ENCODE measurements around the gene ERBB4.

The ERBB4 gene

GRCh38 chr2:211948932-211949331, 589.7 kb downstream of the ERBB4 start:
- H3K27ac ChIP-seq = no peak overlapping the region
- no peak for TF ChIP-seq CTCF (IDR thresholded peaks at IDR 0.05)
- no peaks in the 10 kb centered on the region for H3K27me3 ChIP-seq
- no peaks in the 10 kb centered on the region for H3K4me1 ChIP-seq (ENCODE audit: control insufficient read depth in 1 of 2, insufficient read depth in 1 of 2, low read depth in 1 of 2, low read length in 1 of 2)
- no peaks in the 10 kb centered on the region for H3K36me3 ChIP-seq
- no peak overlapping the region for H3K4me3 ChIP-seq (ENCODE audit: low read depth in 1 of 2, low read length in 1 of 2)
- no peaks in the 10 kb centered on the region for H3K9me3 ChIP-seq

GRCh38 chr2:211946960-211947359, 591.6 kb downstream of the ERBB4 start:
- no peak for TF ChIP-seq CTCF (IDR thresholded peaks at IDR 0.05)

GRCh38 chr2:211944572-211944971, 594.0 kb downstream of the ERBB4 start:
- Histone ChIP-seq H3K9me3 (no peaks in the 10 kb centered on the region), H3K27ac (no peak overlapping the region), H3K27me3 (no peaks in the 10 kb centered on the region), H3K4me3 (ENCODE audit: low read depth in 1 of 2, low read length in 1 of 2) (no peak overlapping the region), H3K36me3 (no peaks in the 10 kb centered on the region), H3K4me1 (ENCODE audit: control insufficient read depth in 1 of 2, insufficient read depth in 1 of 2, low read depth in 1 of 2, low read length in 1 of 2) (no peaks in the 10 kb centered on the region)
- TF ChIP-seq CTCF (IDR thresholded peaks at IDR 0.05) = no peak

More at GRCh38 chr2:211946960-211947359, 591.6 kb downstream of the ERBB4 start:
- Histone ChIP-seq H3K36me3 (no peaks in the 10 kb centered on the region), H3K4me3 (ENCODE audit: low read depth in 1 of 2, low read length in 1 of 2) (no peak overlapping the region), H3K27me3 (no peaks in the 10 kb centered on the region), H3K4me1 (ENCODE audit: control insufficient read depth in 1 of 2, insufficient read depth in 1 of 2, low read depth in 1 of 2, low read length in 1 of 2) (no peaks in the 10 kb centered on the region), H3K9me3 (no peaks in the 10 kb centered on the region), H3K27ac (no peak overlapping the region)

GRCh38 chr2:211942153-211942552, 596.4 kb downstream of the ERBB4 start:
- Histone ChIP-seq H3K4me3 (ENCODE audit: low read depth in 1 of 2, low read length in 1 of 2) (no peak overlapping the region), H3K27me3 (no peaks in the 10 kb centered on the region), H3K9me3 (no peaks in the 10 kb centered on the region), H3K36me3 (no peaks in the 10 kb centered on the region), H3K27ac (no peak overlapping the region), H3K4me1 (ENCODE audit: control insufficient read depth in 1 of 2, insufficient read depth in 1 of 2, low read depth in 1 of 2, low read length in 1 of 2) (no peaks in the 10 kb centered on the region)
- TF ChIP-seq CTCF (IDR thresholded peaks at IDR 0.05) = no peak

- no peaks in the 10 kb centered on the region for H3K27me3 ChIP-seq
- H3K4me3 ChIP-seq (ENCODE audit: low read depth in 1 of 2, low read length in 1 of 2) = no peak overlapping the region
- no peak for TF ChIP-seq CTCF (IDR thresholded peaks at IDR 0.05)
- H3K9me3 ChIP-seq = no peaks in the 10 kb centered on the region
- H3K4me1 ChIP-seq (ENCODE audit: control insufficient read depth in 1 of 2, insufficient read depth in 1 of 2, low read depth in 1 of 2, low read length in 1 of 2) = no peaks in the 10 kb centered on the region
- H3K36me3 ChIP-seq = no peaks in the 10 kb centered on the region
- no peak overlapping the region for H3K27ac ChIP-seq
Measured at GRCh38 chr2:211941216-211941747, 597.3 kb downstream of the ERBB4 start.

GRCh38 chr2:211939177-211939576, 599.4 kb downstream of the ERBB4 start:
- Histone ChIP-seq H3K4me1 (ENCODE audit: control insufficient read depth in 1 of 2, insufficient read depth in 1 of 2, low read depth in 1 of 2, low read length in 1 of 2) (no peaks in the 10 kb centered on the region), H3K36me3 (no peaks in the 10 kb centered on the region), H3K4me3 (ENCODE audit: low read depth in 1 of 2, low read length in 1 of 2) (no peak overlapping the region), H3K27ac (no peak overlapping the region), H3K27me3 (no peaks in the 10 kb centered on the region), H3K9me3 (no peaks in the 10 kb centered on the region)
- no peak for TF ChIP-seq CTCF (IDR thresholded peaks at IDR 0.05)
